SU-DHL-6 (cell line): ENCODE measurements around the gene WDR7.

Experiments used
- H2AFZ ChIP-seq: fragments of 200-600 bp; sonication (generic); 2 replicates; pipeline ENCODE4 v1.6.1; 2014; ENCODE audit warnings: low read depth, mild to moderate bottlenecking, moderate library complexity, mixed read lengths, antibody characterized with exemption, low read length; ENCODE audit not compliant: severe bottlenecking
- H3F3A ChIP-seq: fragments of 200-600 bp; shearing (Covaris generic); 2 replicates; pipeline ENCODE4 v1.6.0; 2016; ENCODE audit warnings: antibody characterized with exemption, mild to moderate bottlenecking; ENCODE audit not compliant: insufficient read depth
- H3K27ac ChIP-seq: fragments of 200-600 bp; sonication (generic); 2 replicates; pipeline ENCODE4 v1.5.1; 2016; ENCODE audit warnings: low read depth, mild to moderate bottlenecking, low read length, moderate library complexity, mixed read lengths
- H3K27me3 ChIP-seq: fragments of 200-600 bp; sonication (generic), shearing (Covaris generic); 2 replicates; pipeline ENCODE4 v1.6.0; 2014; ENCODE audit warnings: mild to moderate bottlenecking, low read length
- H3K36me3 ChIP-seq: fragments of 200-600 bp; sonication (generic); 2 replicates; pipeline ENCODE4 v1.6.1; 2014; ENCODE audit warnings: mild to moderate bottlenecking, low read length, mixed read lengths
- H3K4me2 ChIP-seq: fragments of 300-600, 200-600 bp; shearing (Covaris generic), sonication (generic); 2 replicates; pipeline ENCODE4 v1.6.0; 2014; ENCODE audit warnings: low read length, low read depth, mild to moderate bottlenecking; ENCODE audit not compliant: poor library complexity, severe bottlenecking
- H3K4me3 ChIP-seq: fragments of 200-600 bp; sonication (generic); 2 replicates; pipeline ENCODE4 v1.5.1; 2014; ENCODE audit warnings: antibody characterized with exemption, low read length, mild to moderate bottlenecking, mixed read lengths; ENCODE audit not compliant: insufficient read depth, poor library complexity, severe bottlenecking
- H3K79me2 ChIP-seq: fragments of 200-600 bp; sonication (generic); 2 replicates; pipeline ENCODE4 v1.6.1; 2014; ENCODE audit warnings: mild to moderate bottlenecking, low read length, moderate library complexity; ENCODE audit not compliant: insufficient read depth
- H3K9ac ChIP-seq: fragments of 200-600 bp; sonication (generic); 2 replicates; pipeline ENCODE4 v1.7.0; 2014; ENCODE audit warnings: mild to moderate bottlenecking, low read length
- H3K9me2 ChIP-seq: fragments of 200-600 bp; sonication (generic); replicated peaks from 2 replicates; pipeline ENCODE4 v1.6.1; 2014; ENCODE audit warnings: low read length; ENCODE audit not compliant: insufficient read depth
- H3K9me3 ChIP-seq: fragments of 200-600 bp; sonication (generic); 2 replicates; pipeline ENCODE4 v1.6.1; 2014; ENCODE audit warnings: low read length, mixed read lengths; ENCODE audit not compliant: insufficient read depth
- H4K20me1 ChIP-seq: fragments of 200-600 bp; sonication (generic); 2 replicates; pipeline ENCODE4 v1.6.1; 2014; ENCODE audit warnings: low read depth, mild to moderate bottlenecking, antibody characterized with exemption, low read length, moderate library complexity, mixed read lengths
- CTCF ChIP-seq: fragments of 200-600 bp; sonication (generic); IDR thresholded peaks from one replicate; pipeline ENCODE4 v1.5.1; 2017; ENCODE audit warnings: antibody characterized with exemption, mild to moderate bottlenecking, low read length, moderate library complexity; ENCODE audit not compliant: insufficient read depth, poor library complexity, severe bottlenecking
- EZH2phosphoT487 ChIP-seq: fragments of 200-600 bp; sonication (generic), shearing (Covaris generic); conservative IDR thresholded peaks from 2 replicates; pipeline ENCODE4 v1.6.1; 2018; ENCODE audit warnings: mild to moderate bottlenecking, antibody characterized with exemption, low read length, moderate library complexity, mixed read lengths

Gene WDR7

GRCh38 chr18:57063601-57064103 lies 412.5 kb downstream of the WDR7 start:
- Histone ChIP-seq H4K20me1 (no peaks in the 10 kb centered on the region), H3K4me3 (no peak overlapping the region), H3K36me3 (no peaks in the 10 kb centered on the region), H3K27ac (no peak overlapping the region), H3K9me2 (no peaks in the 10 kb centered on the region), H3K27me3 (no peaks in the 10 kb centered on the region), H2AFZ (no peak overlapping the region), H3K9ac (no peak overlapping the region), H3K9me3 (no peaks in the 10 kb centered on the region), H3K79me2 (no peaks in the 10 kb centered on the region), H3K4me2 (no peak overlapping the region), H3F3A (no peaks in the 10 kb centered on the region)
- TF ChIP-seq EZH2phosphoT487 (no peak), CTCF (no peak)

DNA sequence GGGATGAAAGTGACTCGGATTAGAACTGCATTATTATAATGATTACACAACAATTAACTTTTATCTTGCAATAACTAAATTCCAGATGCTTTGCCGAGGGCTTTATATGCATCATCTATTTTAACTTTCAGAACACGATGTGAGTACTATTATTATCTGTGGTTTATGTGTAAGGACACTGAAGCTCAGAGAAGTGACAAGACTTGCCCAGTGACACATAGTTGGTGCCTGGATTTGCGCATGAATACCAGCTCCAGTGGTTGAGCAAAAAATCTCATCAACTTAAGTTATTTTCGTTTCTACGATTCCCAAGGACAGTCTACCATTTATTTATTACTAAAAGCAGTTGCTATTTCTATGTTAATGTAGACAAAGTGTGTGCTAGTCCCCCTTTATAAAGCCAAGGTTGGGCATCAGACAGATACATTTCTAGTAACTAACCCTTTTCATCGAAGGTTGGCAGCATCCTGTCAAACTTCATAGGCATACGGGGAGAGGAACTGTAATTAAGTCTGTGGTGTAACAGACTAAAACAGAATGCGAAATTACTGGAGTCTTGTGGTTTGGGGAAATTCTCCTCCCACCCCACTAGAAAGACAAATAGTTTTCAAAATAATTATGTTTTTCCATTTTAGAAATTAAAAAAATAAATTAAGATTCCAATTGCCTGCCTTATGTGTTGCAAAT lies 422.5 kb downstream of the WDR7 start:
- no peaks in the 10 kb centered on the region for H3K9me3 ChIP-seq
- no peak for TF ChIP-seq EZH2phosphoT487
- no peak for TF ChIP-seq CTCF
- H3K27ac ChIP-seq: no peak overlapping the region
- H3K27me3 ChIP-seq: no peaks in the 10 kb centered on the region; the same call in 1 of the 2 replicates
- H3F3A ChIP-seq: no peaks in the 10 kb centered on the region
- no peaks in the 10 kb centered on the region for H3K36me3 ChIP-seq
- H3K4me3 ChIP-seq: no peak overlapping the region
- no peaks in the 10 kb centered on the region for H4K20me1 ChIP-seq
- no peak overlapping the region for H2AFZ ChIP-seq
- no peaks in the 10 kb centered on the region for H3K79me2 ChIP-seq
- H3K9me2 ChIP-seq: no peaks in the 10 kb centered on the region
- no peak overlapping the region for H3K9ac ChIP-seq
- H3K4me2 ChIP-seq: no peak overlapping the region

GRCh38 chr18:57075716-57076400 lies 424.7 kb downstream of the WDR7 start:
- Histone ChIP-seq H3K27ac (no peak overlapping the region), H3K4me2 (no peak overlapping the region), H3K27me3 (no peaks in the 10 kb centered on the region; the same call in 1 of the 2 replicates), H3K9ac (no peak overlapping the region), H3K9me2 (no peaks in the 10 kb centered on the region), H3K4me3 (no peak overlapping the region), H3K9me3 (no peaks in the 10 kb centered on the region), H3K36me3 (no peaks in the 10 kb centered on the region), H2AFZ (no peak overlapping the region), H4K20me1 (no peaks in the 10 kb centered on the region), H3K79me2 (no peaks in the 10 kb centered on the region), H3F3A (no peaks in the 10 kb centered on the region)
- no peak for TF ChIP-seq EZH2phosphoT487
- TF ChIP-seq CTCF: no peak
